GM19324 (cell line): ENCODE data around the gene TLL2.

ENCODE experiments used
- ATAC-seq: cut with Tn5 transposase; IDR thresholded peaks from one replicate; pipeline ENCODE4 v1.9.1; 2021; ENCODE audit warnings: mild to moderate bottlenecking, moderate library complexity; ENCODE audit not compliant: unreplicated experiment, low FRiP score

The TLL2 gene

GRCh38 chr10:96402417-96403305, 111.1 kb downstream of the TLL2 start:
- no peak for ATAC-seq

GRCh38 chr10:96401036-96401435, 112.7 kb downstream of the TLL2 start:
- ATAC-seq: no peak

GRCh38 chr10:96400465-96400864, 113.3 kb downstream of the TLL2 start:
- no peak for ATAC-seq

- no peak for ATAC-seq
Measured at GRCh38 chr10:96397902-96398301, 115.8 kb downstream of the TLL2 start.

- ATAC-seq: no peak
Measured at GRCh38 chr10:96395931-96396877, 117.5 kb downstream of the TLL2 start.

- ATAC-seq: no peak
Measured at GRCh38 chr10:96390460-96390864, 123.3 kb downstream of the TLL2 start.

- no peak for ATAC-seq
Measured at GRCh38 chr10:96389785-96390184, 123.9 kb downstream of the TLL2 start.

- no peak for ATAC-seq
Measured at GRCh38 chr10:96387601-96388000, 126.1 kb downstream of the TLL2 start.

GRCh38 chr10:96387161-96387560, 126.6 kb downstream of the TLL2 start:
- ATAC-seq: no peak

- ATAC-seq: no peak
Measured at GRCh38 chr10:96384506-96384905, 129.2 kb downstream of the TLL2 start.

GRCh38 chr10:96380821-96381220, 132.9 kb downstream of the TLL2 start:
- no peak for ATAC-seq

- ATAC-seq: no peak
Measured at GRCh38 chr10:96379758-96380157, 134.0 kb downstream of the TLL2 start.

- ATAC-seq: no peak
Measured at GRCh38 chr10:96378741-96379140, 135.0 kb downstream of the TLL2 start.

GRCh38 chr10:96377816-96378294, 135.9 kb downstream of the TLL2 start:
- no peak for ATAC-seq

GRCh38 chr10:96376483-96376882, 137.2 kb downstream of the TLL2 start:
- ATAC-seq: no peak

GRCh38 chr10:96374985-96375830, 138.5 kb downstream of the TLL2 start:
- ATAC-seq: peak; percentile 58

- no peak for ATAC-seq
Measured at GRCh38 chr10:96374639-96374984, 139.1 kb downstream of the TLL2 start.

- ATAC-seq: no peak
Measured at GRCh38 chr10:96374004-96374403, 139.7 kb downstream of the TLL2 start.

- no peak for ATAC-seq
Measured at GRCh38 chr10:96371356-96371755, 142.4 kb downstream of the TLL2 start.

- ATAC-seq: no peak
Measured at GRCh38 chr10:96370584-96371157, 143.1 kb downstream of the TLL2 start.
